Activated T-cell treated with anti-CD3 and anti-CD28 coated beads, Interleukin-2, amount 50 U/mL, for 48 hours (primary cell): ENCODE data around the gene SKAP2.

Source experiments
- DNase-seq, 2 experiments: peaks; one replicate each; pipeline ENCODE4 v3.0.0-alpha.2; 2020

SKAP2 gene

DNA sequence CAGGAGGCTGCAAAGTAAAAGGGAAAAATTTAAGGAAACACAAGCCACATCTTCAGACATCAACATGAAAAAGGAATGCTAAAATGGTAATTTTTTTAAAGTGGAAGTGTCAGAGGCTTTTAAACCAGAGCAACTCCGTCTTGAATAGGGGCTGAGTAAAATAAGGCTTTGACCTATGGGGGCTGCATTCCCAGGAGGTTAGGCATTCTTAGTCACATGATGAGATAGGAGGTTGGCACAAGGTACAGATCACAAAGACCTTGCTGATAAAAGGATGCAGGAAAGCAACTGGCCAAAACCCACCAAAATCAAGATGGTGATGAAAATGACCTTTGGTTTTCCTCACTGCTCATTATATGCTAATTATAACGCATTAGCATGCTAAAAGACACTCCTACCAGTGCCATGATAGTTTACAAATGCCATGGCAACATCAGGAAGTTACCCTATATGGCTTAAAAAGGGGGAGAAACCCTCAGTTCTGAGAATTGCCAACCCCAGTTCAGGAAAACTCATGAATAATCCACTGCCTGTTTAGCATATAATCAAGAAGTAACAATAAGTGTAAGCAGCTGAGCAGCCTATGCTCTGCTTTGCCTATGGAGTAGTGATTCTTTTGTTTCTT lies 128.3 kb downstream of the SKAP2 start:
- DNase-seq, result no peak

DNA sequence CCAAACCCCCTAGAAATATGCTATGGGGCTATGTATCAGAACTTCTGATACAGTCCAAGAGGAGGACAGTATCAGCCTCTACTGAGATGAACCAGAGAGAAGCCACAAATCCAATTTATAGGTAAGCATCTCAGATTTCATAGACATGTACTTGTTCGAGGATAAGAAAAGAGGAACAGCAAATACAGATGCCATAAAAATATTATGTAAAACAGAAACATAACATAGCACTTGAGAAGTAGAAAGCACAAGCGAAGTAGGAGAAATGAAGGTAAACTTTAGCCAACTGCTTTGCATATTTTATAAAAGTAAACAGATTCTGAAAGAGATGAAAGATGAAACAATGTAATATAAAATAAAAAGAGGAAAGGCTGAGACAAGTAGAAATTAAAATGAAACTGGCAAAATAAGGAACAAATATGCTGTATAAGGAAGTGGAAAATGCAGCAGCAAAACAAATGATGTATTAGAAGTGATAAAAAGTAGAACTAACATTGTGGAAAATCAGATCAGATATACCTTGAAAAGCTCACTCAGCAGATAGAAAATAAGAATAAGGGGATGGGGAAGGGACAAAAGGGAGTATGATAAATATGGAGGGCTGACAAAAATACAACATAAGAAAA lies 135.1 kb downstream of the SKAP2 start:
- DNase-seq, result no peak

DNA sequence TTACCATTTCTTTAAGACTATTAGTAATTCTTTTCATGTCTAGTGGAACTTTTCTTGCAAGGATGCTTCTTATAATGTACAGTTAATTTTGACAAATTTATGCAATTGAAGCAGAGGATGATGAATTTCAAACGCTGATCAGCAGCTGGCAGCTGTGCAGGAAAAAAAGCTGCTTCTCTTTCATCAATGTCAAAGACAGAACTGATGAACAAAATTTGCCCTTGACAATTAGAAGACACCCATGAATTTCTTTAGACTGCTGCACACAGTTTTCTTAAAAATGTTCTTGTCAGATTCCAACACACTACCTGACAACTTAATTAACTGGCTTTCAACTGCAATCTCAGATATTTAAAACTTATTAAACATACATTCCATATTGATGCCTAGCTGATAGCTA lies 138.3 kb downstream of the SKAP2 start:
- no peak for DNase-seq

DNA sequence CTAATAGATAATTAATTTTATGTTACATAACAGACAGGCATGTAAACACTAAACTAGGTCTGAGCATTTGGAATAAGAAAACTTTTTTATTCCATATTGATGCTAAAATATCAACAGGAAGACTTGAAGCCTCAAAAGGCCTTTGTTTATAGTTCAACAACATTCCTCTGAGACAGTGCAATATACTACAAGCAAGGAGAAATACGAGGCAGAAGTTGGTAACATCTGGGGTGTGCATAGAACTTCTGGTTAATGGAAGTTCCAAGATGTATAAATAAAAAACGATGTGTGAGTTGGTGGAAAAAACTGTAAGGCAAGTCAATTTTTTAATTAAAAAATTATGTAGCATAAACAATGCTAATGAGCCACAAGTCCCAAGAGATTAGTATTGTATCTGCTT lies 139.6 kb downstream of the SKAP2 start:
- no peak for DNase-seq

DNA sequence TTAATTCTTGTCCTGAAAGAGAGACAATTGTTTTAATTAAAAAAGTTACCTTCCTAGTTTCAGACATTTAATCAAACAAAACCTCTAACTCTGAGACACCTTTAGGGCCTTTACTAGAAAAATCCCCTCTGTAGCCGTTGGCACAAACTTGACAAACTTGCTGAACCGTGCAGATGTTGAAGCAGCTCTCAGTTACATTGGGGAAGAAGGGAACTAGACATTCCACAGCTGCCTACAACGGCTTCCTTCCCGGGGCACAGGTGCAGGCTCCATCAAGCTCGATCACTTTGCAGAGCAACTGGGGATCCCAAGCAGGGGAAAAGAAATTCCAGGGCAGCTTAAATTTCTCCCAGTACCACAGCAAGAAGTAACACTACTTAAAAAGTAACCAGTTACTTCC lies 141.3 kb downstream of the SKAP2 start:
- DNase-seq, result no peak

DNA sequence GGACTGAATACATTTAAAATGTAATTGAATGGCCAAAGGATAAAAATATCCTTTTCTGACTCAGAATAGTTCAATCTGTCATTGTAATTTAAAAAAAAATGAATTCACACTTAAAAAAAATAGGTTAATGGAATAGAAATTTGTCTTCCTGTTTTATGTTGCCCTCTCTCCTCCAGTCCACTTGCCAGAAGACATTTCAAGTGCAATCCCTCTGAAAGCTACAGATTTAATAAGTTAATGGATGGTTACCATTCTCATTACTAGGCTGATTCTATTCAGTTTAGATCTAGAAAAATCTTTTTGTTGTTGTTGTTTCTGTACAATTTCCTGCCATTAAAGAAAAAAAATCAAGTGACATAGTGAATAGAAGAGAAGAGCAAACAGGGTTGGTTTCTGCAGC lies 142.9 kb downstream of the SKAP2 start:
- no peak for DNase-seq

DNA sequence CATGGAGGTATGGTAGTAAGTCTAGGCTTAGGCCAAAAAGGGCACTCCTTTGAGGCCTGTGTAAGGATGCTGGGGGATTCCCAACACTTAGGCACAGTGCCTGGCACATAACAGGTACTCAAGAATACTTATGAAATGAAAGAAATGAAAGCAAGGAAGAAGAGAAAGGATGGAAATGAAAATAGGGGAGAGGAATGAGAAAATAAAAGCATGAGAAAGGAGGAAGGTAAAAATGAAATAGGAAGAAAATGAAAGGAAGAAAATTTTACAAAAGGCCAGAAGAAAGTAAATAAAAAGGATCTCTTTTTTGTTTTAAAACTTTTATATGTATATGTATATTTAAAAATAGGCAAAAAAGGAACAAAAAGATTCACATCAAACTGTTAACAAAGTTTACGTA lies 146.3 kb downstream of the SKAP2 start:
- no peak for DNase-seq

DNA sequence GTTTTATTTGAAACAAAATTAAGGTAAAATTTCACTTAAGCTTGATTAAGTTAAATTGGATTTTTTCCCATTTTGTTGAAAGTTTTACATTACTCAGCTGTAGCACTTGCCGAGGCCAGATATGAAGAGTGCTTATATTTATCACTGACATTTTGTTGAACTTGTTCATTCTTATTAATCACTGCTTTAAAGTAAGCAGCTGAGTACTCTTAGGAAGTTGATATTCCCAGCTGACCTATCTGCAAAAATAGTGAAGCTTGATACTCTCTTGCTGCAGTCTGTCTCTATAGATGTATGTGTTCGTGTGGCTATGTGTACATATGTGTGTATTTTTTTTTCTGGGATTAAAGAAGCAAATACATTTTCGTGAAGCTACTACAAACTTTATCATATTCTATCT lies 150.0 kb downstream of the SKAP2 start:
- DNase-seq, result no peak

DNA sequence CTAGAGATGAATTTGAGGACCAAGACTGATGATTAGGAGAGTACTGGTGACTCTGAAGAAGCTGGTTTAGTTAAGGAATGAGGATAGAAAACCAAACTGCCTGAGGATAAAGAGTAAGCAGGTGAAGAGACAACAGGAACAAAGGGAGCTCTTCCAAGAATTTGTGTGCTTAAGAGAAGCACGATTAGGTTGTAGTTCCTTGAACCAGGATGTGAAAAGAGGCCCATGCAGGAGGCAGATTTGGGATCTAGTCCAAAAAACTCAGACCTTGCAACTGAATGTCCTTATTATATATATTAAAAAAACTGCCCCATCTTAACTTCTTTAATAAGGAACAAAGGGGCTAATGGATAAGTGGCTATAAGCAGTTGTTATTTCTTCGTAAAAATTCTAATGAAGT lies 150.4 kb downstream of the SKAP2 start:
- no peak for DNase-seq

DNA sequence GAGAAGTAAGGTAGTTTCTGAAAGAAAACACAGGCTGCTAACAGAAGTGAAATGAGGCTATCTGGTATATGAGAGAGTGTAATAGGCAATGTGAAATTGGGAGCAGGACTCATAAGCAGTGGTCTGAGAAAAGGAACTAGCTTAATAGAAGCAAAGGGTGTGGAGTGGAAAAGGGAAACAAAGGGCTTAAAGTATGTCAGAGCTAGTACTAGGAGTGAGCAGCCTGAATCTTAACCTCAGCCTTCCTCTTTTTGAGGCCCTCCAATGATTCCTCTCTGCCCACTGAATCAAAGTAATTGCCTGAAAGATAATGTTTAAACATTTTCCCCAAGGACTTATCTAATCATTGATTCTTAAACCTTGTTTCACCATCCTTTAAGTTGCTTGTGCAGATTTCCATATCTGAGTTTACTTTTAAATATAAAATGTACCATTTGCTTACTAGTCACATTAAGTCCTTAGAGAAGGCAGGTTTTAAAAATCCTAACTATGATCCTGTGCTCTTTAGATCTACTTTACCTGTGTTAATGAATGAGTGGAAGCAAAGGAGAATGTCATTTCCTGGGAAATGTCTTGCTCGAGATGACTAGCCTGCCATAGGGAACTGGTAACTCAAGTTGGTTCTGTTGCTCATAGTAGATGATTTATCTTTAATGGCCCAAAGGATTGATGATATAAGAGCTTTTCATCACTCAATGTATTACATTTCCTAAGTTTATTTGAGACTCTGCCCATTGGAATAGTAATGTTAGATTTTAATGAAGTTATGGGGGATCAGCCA lies 155.0 kb downstream of the SKAP2 start:
- DNase-seq, result no peak

DNA sequence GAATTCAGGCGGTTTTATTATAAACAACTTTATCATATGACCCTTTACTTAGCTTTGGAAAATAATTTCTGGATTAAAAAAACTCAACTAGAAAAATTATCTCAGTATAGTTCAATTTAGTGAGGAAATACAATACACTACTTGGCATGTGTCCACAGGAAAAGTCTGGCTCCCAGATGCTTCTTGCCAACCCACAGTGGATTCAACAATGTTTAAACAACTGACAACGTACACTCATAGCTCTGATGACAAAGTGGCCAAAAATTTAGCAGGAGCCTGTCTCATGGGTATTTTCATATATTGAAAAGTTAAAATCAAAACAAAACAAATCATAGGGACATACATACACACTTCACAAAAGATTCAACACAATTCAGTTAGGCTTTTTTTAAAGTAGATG lies 158.8 kb downstream of the SKAP2 start:
- no peak for DNase-seq

DNA sequence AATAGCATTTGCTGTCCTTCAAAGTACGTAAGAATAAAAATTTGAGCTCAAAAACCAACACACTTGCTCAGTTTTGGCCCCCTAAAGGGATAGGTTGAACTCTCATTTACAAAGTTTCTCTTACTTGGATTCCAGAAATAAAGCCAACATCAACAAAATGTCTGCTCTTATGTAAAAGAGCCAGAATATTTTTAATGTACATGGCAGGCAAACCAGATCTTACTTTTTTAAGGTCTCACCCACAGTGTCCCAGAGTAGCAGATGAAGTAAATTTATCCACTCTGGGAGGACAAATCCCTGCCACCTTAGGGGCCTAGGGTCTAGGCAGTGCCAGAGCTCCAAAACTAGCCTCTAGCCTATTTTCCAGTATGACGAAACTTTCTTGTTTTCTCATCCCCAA lies 159.6 kb downstream of the SKAP2 start:
- DNase-seq, result no peak

DNA sequence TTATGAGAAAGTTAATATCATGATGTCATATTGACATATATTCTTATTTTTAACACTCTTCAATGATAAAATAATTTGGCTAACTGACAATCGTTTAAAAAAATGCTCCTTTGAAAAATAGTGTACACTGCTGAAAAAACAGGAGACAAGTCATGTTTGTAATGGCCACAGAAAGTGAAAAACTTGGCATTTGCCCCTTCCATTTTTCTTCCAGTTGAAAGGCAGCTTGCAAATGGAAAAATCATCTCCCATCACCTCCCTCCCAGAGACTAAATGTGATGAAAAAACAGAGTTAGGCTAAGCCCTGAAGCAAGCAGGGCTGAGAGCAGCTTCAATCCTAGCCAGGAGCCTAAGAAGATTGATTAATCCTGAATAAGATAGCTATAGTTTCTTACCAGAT lies 160.4 kb downstream of the SKAP2 start:
- DNase-seq, result no peak

DNA sequence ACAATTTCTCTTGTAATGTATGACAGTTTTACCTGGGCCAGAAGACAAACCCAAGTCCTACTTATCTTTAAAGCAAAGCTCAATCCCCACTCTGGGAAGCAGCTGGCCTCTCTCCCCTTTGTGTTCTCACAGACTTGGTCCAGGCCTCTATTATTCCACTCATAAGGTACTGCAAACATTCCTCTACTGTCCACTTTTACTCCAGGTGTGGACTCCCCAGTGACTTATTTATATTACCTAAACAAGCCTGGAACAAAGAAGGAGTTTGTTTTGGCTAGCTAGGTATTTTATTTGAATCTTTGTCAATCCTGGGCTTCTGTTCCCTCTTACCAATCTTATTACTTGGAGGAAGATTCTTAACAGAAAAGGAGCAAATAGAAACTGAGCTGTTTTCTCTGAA lies 163.5 kb downstream of the SKAP2 start:
- DNase-seq, result no peak

DNA sequence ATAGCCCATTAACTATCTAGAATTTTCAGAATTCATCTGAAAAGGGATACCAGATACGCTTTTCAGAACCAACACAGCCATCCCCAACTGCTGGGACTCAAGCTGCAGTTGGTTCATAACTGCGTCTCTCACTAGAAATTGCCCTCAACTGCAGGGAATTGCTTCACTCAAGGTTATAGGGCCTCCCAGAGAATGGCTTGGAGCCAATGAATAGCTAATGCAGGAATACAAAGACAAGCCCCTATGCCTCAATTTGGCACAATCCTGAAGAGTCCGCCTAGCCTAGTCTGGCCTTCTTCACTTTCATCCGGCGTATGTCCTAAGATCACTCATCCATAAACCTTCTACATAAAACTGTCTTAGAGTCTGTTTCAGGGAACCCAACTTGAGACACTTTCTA lies 164.0 kb downstream of the SKAP2 start:
- no peak for DNase-seq

DNA sequence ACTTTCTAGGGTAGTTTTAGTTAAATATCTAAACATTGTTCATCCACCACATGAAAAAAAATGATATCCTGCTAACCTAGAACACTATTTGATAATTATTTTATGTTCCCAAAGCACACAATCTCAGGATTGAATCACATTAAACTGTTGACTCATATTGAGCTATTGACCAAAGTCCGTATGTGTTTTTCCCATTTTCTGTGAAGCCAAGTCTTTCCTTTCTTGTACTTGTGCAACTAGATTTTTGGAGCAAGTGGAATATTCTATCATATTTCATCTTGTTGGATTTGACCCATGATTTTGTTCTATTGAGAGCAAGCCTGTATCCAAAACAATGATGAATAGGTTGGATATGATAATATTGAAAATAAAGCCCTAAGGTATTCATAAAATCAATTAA lies 164.6 kb downstream of the SKAP2 start:
- DNase-seq, result no peak

DNA sequence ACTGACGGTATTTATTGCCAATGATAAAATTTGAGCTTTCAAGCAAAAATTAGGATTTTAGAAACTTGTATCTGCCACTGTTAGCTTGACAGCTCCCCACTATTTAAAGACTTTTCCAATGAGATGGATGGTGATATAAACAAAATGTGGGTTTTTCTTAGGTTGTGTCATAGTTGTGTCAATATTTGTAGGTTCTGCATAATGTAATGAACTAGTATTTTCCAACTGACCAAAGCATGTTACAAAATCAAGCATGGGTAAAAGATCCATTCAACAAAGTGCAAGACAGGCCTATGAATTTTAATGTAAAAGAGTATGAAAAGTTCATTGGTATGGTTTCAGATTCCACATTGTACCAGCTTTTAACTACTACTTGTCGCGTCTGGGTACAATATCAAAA lies 165.6 kb downstream of the SKAP2 start:
- DNase-seq, result no peak

DNA sequence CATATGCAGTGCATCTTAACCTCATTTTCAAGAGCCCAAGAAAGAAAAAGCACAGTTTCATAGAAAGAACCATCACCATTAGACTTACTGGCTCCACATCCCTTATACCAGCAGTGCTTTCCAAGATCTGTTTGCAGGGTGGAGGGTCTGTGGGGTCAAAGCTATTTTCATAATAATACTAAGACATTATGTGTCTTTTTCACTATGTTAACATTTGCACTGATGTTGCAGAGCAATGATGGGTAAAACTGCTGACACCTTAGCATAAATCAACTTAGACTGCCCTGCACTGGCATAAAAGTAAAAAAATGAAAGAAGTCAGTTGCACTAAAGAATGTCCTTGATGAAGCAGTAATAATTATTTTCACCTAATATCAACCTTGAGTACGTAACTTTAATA lies 166.2 kb downstream of the SKAP2 start:
- DNase-seq, result no peak

DNA sequence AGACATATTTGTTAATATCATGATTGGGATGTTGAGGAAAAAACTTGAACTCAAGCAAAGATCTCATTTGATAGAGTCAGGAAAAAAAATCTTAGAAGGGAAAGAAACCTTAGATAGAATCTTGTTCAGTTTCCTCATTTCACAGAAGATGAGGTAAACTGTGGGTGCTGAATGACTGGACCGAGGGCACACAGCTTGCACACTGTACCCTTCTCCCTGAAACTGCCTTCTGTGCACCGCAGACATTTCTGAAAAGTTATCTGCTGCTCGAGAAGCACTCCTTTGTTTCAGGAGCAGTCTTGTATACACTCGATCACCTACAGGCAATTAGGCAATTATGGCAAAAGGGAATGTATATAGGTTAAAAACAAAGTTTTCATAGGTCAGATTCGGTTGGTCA lies 167.4 kb downstream of the SKAP2 start:
- DNase-seq, result no peak

DNA sequence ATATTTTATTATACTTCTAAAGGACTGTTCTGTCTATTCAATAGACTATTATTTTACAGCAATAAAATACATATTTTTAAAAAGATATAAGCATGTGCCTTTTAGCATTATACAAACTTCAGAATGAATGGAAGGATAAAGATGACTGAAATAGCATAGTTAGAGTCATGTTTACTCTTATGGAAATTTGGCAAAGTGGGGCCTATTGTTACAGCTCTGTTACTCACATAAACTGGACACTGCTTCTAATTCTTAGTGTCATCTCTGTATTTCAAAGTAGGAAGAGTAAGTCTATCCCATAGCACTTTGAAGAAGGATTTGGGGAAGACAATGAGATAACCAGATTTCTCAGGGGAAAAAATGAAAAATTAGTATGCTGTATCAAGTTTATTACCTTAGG lies 168.2 kb downstream of the SKAP2 start:
- no peak for DNase-seq

DNA sequence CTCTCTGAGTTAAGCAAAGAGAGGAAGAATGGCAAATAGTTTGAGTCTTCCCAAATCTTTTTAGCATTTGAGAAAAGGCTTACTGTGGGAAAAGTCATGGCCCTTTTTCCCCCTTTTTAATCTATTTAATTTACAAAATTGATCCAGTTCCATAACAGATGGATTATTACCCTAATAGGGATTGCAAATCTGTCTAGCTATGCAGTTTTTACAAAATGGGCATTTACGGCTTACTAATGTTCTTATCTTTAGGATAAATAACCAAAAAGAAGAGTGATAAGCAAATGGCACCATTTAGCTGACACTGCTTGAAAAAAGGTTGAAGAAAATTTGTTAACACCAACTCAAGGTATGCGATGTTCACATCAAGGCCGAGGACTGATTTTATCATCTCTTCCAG lies 169.7 kb downstream of the SKAP2 start:
- no peak for DNase-seq

DNA sequence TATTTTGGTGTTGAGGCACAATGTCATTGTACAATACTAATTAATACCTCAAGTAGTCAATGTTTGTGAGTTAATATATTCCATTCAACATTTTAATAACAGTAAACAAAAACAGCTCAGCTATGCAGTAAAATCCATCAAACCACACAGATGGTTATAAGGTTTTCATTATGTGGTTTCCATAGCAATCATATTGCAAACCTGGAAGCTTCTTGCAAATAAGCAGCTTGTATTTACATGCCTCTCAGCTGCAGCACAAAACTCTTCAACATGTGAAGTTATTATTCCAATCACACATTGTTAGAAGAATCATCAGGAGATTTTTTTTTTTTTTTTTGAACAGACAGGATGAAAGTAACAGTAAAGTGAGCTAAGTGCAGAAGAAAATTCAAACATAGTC lies 170.2 kb downstream of the SKAP2 start:
- no peak for DNase-seq

DNA sequence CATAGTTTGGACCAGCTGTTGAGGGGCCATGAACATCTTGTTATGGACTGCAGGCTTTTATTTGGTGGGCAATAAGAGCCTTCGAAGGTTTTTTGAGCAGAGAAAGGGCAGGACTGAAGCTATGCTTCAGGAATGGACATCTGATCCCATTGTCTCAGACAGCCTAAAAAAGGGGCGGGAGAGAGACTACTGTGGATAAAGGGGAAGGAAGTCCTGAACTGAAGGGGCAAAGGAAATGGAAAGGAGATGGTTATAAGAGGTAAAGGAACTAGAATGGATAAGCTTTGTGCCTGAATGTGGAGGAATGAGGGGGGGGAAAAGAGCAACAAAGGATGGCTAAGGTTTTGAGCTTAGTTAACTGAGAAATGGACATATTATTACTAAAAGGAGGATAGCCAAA lies 172.5 kb downstream of the SKAP2 start:
- no peak for DNase-seq

DNA sequence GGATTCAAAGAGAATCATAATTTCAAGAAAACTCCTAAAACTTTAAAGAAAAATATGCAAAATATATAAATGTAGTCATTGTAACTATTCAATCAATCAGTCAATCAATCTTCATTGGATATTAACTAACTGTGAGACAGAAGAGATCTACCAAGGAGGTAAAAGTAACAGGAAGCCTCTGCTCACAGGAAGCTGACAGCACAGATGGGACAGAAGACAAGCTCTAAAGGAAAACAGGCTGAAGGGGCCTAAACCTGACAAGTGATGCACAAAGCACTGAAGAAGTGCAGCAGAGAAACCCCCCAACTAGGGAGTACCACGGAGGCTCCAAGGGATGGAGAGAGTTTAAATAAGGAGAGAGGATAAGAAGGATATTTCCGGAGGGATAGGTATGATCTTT lies 173.0 kb downstream of the SKAP2 start:
- DNase-seq, result no peak
